Common myeloid progenitor, CD34-positive (primary cell): Measurements from ENCODE around the gene TMEM120A.

Experiments used
- CTCF ChIA-PET: fragments of 350-600 bp; sonication (Branson Sonifier 250); formaldehyde crosslinking; loops from one replicate; lab custom pipeline; 2021; ENCODE audit warnings: antibody characterized with exemption; lab: Charles Lee
- POLR2A ChIA-PET: fragments of 350-600 bp; sonication (Branson Sonifier 250); formaldehyde crosslinking; loops from one replicate; lab custom pipeline; 2021; ENCODE audit warnings: antibody characterized with exemption; lab: Charles Lee
- DNase-seq, 3 donors: peaks; one replicate each; pipeline versions ENCODE4 v3.0.0 to v3.0.0-alpha.2; 2013
- H3K27ac ChIP-seq, 2 experiments: 1 replicate in 1 of 2; 2 replicates in 1 of 2; pipeline ENCODE4 v1.7.0; 2013; ENCODE audit warnings: inconsistent platforms in 2 of 2, low read length in 2 of 2, mild to moderate bottlenecking in 2 of 2, low read depth in 1 of 2, moderate library complexity in 1 of 2; ENCODE audit not compliant: severe bottlenecking in 2 of 2, insufficient read depth in 1 of 2, poor library complexity in 1 of 2
- H3K27me3 ChIP-seq, 5 experiments: replicated peaks in 2 of 5; 1 replicate in 3 of 5; 2 replicates in 2 of 5; pipeline versions ENCODE4 v1.6.1 to v1.7.0; 2013; ENCODE audit warnings: low read length in 4 of 5, mild to moderate bottlenecking in 2 of 5, moderate library complexity in 2 of 5, inconsistent platforms in 1 of 5; ENCODE audit not compliant: insufficient read depth in 5 of 5, control insufficient read depth in 4 of 5
- H3K36me3 ChIP-seq, 4 experiments: 1 replicate in 2 of 4; 2 replicates in 2 of 4; pipeline versions ENCODE4 v1.6.1 to v1.7.0; 2013; ENCODE audit warnings: low read length in 3 of 4, control low read depth in 1 of 4, mild to moderate bottlenecking in 1 of 4; ENCODE audit not compliant: control insufficient read depth in 4 of 4, insufficient read depth in 4 of 4
- H3K4me1 ChIP-seq, 4 experiments: 1 replicate in 3 of 4; 2 replicates in 1 of 4; pipeline versions ENCODE4 v1.6.1 to v1.7.1; 2013; ENCODE audit warnings: low read length in 3 of 4, mild to moderate bottlenecking in 3 of 4, control low read depth in 1 of 4, inconsistent platforms in 1 of 4, moderate library complexity in 1 of 4; ENCODE audit not compliant: control insufficient read depth in 4 of 4, insufficient read depth in 4 of 4; ENCODE audit errors: control extremely low read depth in 1 of 4
- H3K4me3 ChIP-seq, 7 experiments: 1 replicate in 4 of 7; 2 replicates in 3 of 7; pipeline versions ENCODE4 v1.5.1 to v1.7.0; 2013; ENCODE audit warnings: mild to moderate bottlenecking in 7 of 7, low read length in 6 of 7, moderate library complexity in 6 of 7, inconsistent platforms in 2 of 7, low read depth in 2 of 7, control low read depth in 1 of 7; ENCODE audit not compliant: insufficient read depth in 4 of 7, control insufficient read depth in 1 of 7; ENCODE audit errors: extremely low read depth in 1 of 7
- H3K9me3 ChIP-seq, 5 experiments: 1 replicate in 4 of 5; 2 replicates in 1 of 5; pipeline versions ENCODE4 v1.6.1 to v1.7.1; 2013; ENCODE audit warnings: low read length in 4 of 5, mild to moderate bottlenecking in 2 of 5, inconsistent platforms in 1 of 5, low read depth in 1 of 5, moderate library complexity in 1 of 5; ENCODE audit not compliant: control insufficient read depth in 4 of 5, insufficient read depth in 2 of 5; ENCODE audit errors: control extremely low read depth in 1 of 5
- WGBS: methylation state at CpG from one replicate; pipeline ENCODE4 v1.1.5; 2013; ENCODE audit not compliant: insufficient coverage; 5-methylcytosine and 5-hydroxymethylcytosine counted together

The TMEM120A gene

DNA sequence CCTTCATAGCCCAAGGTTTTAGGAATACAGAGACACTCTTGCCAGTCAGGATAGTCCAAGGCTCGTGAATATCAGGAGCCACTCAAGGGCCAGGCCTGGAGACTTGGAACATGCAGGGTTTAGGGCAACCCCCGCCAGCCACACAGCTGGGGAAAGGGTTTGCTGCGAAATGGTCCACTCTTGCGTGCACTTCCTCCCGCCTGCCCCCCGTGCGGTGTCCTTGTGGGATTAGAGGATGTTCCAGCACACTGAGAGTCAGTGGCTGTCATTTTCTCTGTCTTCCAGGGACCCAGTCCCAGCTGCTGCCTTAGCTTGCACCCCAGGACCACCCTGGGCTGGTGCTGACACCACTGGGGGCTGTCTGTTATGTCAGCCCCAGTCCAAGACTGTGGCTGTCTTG lies 41.0 kb downstream of the TMEM120A start:
- Histone ChIP-seq H3K4me1 (peaks cover 0 to 5% (median under 1%) of the 10 kb centered on the region in 4 experiments), H3K36me3 (peaks cover under 1 to 28% (median 9%) of the 10 kb centered on the region in 4 experiments), H3K4me3 (no peak overlapping the region), H3K27me3 (no peaks in the 10 kb centered on the region), H3K27ac (no peak overlapping the region), H3K9me3 (no peaks in the 10 kb centered on the region)
- WGBS: 95% methylated on average over 7 of the region's 7 CpGs
- CTCF ChIA-PET: interaction anchor here (1.1 kb wide), 1 partner anchor 16 kb away, joined by 3 read pairs; no protein-coding TSS in a partner anchor
- DNase-seq: no peak
- POLR2A ChIA-PET: no interaction called here

DNA sequence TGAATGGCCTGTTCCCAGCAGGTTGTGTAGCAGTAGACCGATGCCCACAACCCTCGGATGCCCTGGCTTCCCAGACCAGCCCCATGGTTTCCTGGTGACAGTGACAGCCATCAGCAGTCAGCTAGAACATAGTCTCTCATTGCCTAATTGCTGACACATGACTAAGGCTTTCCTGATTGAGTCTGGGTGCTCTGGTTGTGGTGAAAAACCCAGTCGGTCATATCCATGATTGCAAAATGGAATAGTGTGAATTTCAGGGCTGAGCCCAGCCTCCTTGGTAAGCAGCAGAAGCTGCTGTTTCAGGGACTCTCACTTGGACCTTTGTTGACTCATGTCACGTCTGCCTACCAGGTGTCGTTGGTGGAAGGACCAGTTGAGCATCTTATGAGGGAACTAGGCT lies 42.9 kb downstream of the TMEM120A start:
- DNase-seq: peak; percentile 12 to 46 (median 42)
- WGBS: 52% methylated on average over 3 of the region's 5 CpGs
- H3K4me1 ChIP-seq: peaks cover 0 to 5% (median under 1%) of the 10 kb centered on the region in 4 experiments

DNA sequence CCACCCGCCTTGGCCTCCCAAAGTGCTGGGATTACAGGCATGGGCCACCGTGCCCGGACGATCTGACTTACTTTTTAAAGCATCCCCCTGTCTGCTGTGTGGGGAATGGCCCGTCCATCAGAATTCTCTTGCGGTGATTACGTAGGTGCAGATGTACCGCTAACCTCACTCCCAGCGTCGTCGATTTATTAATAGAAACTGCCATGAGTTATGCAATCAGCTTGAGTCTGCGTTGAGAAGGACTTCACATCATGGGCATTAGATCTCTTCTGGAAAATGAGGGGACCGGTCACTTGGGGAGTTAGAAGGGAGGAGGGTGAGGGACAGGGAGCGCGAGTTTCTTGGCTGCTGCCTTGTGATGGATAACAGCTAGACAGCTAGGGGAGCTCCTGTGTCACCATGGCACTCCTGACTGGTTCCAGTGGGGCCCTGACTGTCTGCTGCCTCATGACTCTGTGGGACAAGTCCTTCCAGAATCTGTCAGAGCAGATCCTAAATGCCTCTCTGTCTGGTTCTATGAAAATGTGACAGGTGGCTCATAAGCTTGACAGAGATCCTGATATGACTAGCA lies 44.2 kb downstream of the TMEM120A start:
- WGBS: 97% methylated on average over 13 of the region's 15 CpGs
- Histone ChIP-seq H3K4me1 (peaks cover 0 to 8% (median 2%) of the 10 kb centered on the region in 4 experiments), H3K36me3 (peaks cover 0 to 8% (median 2%) of the 10 kb centered on the region in 4 experiments), H3K9me3 (no peaks in the 10 kb centered on the region), H3K27ac (no peak overlapping the region), H3K27me3 (no peaks in the 10 kb centered on the region), H3K4me3 (no peak overlapping the region)
- ChIA-PET POLR2A (interaction anchor here (0.6 kb wide), 1 partner anchor 32 kb away, joined by 3 read pairs; no protein-coding TSS in a partner anchor), CTCF (interaction anchor here (1.0 to 2.0 kb wide), 2 partner anchors 13 to 17 kb away, joined by 3 to 4 read pairs; no protein-coding TSS in a partner anchor)
- no peak for DNase-seq

More for the DNA sequence above, 42.9 kb downstream of the TMEM120A start:
- H3K4me3 ChIP-seq: no peak overlapping the region
- H3K9me3 ChIP-seq: no peaks in the 10 kb centered on the region
- peaks cover 0 to 16% (median 6%) of the 10 kb centered on the region in 4 experiments for H3K36me3 ChIP-seq
- H3K27ac ChIP-seq: no peak overlapping the region
- H3K27me3 ChIP-seq: no peaks in the 10 kb centered on the region
- POLR2A ChIA-PET: interaction anchor here (1.0 kb wide), 1 partner anchor 36 kb away, joined by 3 read pairs; no protein-coding TSS in a partner anchor
- CTCF ChIA-PET: interaction anchor here (0.5 to 2.0 kb wide), 2 partner anchors 12 to 253 kb away, joined by 3 to 4 read pairs; no protein-coding TSS in a partner anchor

GRCh38 chr7:75948179-75948578 lies 46.2 kb downstream of the TMEM120A start:
- H3K36me3 ChIP-seq: no peaks in the 10 kb centered on the region
- no peak for DNase-seq

DNA sequence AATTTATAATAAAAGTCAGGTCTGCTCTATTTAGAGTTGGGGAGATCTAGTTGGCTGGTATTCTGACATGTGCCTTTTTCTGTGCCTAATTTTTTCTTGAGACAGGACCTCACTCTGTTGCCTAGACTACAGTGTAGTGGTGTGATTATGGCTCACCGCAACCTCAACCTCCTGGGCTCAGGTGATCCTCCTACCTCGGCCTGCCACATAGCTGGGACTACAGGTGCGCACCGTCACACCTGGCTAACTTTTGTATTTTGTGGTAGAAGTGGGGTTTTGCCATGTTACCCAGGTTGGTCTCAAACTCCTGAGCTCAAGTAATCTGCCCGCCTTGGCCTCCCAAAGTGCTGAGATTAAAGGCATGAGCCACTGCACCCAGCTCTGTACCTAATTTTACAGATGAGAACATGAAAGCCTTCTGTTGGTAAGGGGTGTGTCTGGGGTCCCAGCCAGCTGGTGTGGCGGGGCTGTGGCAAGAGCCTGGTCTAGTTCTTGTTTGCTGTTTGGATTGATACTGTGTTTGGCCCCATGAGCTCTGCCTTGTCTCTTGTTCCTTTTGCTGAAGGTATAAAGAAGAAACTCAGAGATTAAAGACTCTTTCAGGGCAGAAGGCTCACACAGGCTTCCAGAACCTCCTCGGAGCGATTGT lies 48.1 kb downstream of the TMEM120A start:
- POLR2A ChIA-PET: no interaction called here
- peaks cover 0 to 3% (median under 1%) of the 10 kb centered on the region in 4 experiments for H3K4me1 ChIP-seq
- no peaks in the 10 kb centered on the region for H3K36me3 ChIP-seq
- H3K27ac ChIP-seq: no peak overlapping the region
- whole genome bisulfite sequencing: 98% methylated on average over 3 of the region's 8 CpGs
- no peak for DNase-seq
- no peaks in the 10 kb centered on the region for H3K27me3 ChIP-seq
- CTCF ChIA-PET: no interaction called here
- H3K9me3 ChIP-seq: no peaks in the 10 kb centered on the region
- H3K4me3 ChIP-seq: no peak overlapping the region

More at GRCh38 chr7:75948179-75948578, 46.2 kb downstream of the TMEM120A start:
- no peak overlapping the region for H3K27ac ChIP-seq
- H3K27me3 ChIP-seq: no peaks in the 10 kb centered on the region
- ChIA-PET POLR2A (no interaction called here), CTCF (interaction anchor here (0.8 to 1.3 kb wide), 3 partner anchors 9 to 111 kb away, joined by 3 to 4 read pairs (median 3); no protein-coding TSS in a partner anchor)
- H3K4me3 ChIP-seq: no peak overlapping the region
- peaks cover 0 to 3% (median 2%) of the 10 kb centered on the region in 4 experiments for H3K4me1 ChIP-seq
- no peaks in the 10 kb centered on the region for H3K9me3 ChIP-seq
- WGBS: 95% methylated on average over 9 of the region's 9 CpGs

- no peaks in the 10 kb centered on the region for H3K36me3 ChIP-seq
- ChIA-PET POLR2A (no interaction called here), CTCF (no interaction called here)
- peaks cover 0 to 3% (median under 1%) of the 10 kb centered on the region in 4 experiments for H3K4me1 ChIP-seq
- H3K27ac ChIP-seq: no peak overlapping the region
- H3K4me3 ChIP-seq: no peak overlapping the region
- H3K27me3 ChIP-seq: no peaks in the 10 kb centered on the region
- H3K9me3 ChIP-seq: no peaks in the 10 kb centered on the region
- peak in 2 of 3 donors; percentile 9 to 16 for DNase-seq
- 97% methylated on average over 4 of the region's 8 CpGs for WGBS
These were observed 48.9 kb downstream of the TMEM120A start for GRCh38 chr7:75945297-75946168.
